8988T (cell line): ENCODE results near the gene TCF23.
"Not testable (repeated sequence)": the region's sequence is repeated elsewhere in the genome, so short reads cannot be mapped to it uniquely, and the experiment has no call there.

ENCODE experiments used
- DNase-seq: peaks from one replicate; pipeline ENCODE4 v3.0.0; 2011

Gene TCF23

DNA sequence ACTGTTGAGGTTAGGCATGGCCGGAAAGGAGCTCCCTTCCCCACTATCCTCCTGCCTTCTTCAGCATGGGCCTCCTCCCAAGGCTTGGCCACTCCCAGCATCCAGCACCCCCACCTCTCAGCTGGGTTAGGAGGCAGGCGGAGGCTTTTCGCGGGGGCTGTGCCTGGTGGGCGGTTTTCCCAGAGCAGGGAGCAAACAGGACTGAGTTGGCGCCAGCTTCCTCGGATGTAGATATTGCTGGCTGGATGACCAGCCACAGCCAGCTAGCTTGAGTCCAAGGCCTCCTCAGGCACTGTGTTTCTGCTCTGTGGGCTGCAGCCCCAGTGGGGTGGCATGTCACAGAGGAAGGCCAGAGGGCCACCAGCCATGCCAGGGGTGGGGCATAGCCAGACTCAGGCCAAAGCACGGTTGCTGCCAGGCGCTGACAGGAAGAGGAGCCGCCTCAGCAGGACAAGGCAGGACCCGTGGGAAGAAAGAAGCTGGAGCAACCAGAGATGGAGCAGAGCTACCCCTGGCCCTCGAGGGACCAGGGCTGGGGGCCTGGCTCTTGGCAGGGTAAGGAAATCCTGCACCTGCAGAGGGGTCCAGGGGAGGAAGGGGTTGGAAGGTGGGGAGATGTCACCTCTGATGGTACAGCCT, at the start of gene TCF23:
Gene TCF23 (plus strand): TSS at position 204 of the 639 bp plus-strand sequence. CDS start 130 bp downstream, at position 334.
- DNase-seq = no peak

DNA sequence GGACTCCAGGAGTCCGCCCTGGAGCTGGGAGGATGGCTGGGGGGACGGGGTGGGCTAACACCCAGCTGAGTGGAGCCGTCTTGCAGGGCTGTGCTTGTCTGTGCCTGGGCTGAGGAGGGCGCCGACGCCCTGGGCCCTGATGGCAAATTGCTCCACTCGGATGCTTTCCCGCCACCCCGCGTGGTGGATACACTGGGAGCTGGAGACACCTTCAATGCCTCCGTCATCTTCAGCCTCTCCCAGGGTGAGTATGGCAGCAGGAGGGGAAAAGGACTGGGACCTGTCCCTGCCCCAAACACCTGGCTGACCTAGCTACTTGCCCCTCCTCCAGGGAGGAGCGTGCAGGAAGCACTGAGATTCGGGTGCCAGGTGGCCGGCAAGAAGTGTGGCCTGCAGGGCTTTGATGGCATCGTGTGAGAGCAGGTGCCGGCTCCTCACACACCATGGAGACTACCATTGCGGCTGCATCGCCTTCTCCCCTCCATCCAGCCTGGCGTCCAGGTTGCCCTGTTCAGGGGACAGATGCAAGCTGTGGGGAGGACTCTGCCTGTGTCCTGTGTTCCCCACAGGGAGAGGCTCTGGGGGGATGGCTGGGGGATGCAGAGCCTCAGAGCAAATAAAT, 49.4 kb upstream of the TCF23 start:
- DNase-seq = no peak

DNA sequence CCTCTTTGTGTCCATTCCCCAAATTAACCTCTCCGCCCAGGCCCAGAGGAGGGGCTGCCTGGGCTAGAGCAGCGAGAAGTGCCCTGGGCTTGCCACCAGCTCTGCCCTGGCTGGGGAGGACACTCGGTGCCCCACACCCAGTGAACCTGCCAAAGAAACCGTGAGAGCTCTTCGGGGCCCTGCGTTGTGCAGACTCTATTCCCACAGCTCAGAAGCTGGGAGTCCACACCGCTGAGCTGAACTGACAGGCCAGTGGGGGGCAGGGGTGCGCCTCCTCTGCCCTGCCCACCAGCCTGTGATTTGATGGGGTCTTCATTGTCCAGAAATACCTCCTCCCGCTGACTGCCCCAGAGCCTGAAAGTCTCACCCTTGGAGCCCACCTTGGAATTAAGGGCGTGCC, 48.8 kb upstream of the TCF23 start:
- DNase-seq = no peak

DNA sequence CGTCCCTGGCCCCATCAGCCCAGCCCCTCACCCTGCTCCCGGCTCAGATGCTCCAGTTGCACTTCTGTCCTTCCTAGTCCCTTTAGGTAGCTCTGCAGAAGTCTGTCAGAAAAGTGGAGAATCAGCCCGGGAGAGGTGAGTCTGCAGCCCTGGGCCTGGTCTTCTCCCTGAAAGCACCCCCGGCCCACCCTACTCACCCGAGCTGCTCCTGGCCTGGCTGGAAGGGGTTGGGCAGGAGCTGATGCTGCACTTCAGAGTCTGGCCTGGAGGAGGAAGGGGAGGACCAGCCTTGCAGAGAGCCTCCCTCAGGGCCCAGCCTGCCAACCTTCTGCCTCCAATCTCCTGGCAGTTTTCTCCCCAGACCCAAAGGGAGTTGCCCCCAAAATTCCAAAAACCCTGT, 46.5 kb upstream of the TCF23 start:
- no peak for DNase-seq

DNA sequence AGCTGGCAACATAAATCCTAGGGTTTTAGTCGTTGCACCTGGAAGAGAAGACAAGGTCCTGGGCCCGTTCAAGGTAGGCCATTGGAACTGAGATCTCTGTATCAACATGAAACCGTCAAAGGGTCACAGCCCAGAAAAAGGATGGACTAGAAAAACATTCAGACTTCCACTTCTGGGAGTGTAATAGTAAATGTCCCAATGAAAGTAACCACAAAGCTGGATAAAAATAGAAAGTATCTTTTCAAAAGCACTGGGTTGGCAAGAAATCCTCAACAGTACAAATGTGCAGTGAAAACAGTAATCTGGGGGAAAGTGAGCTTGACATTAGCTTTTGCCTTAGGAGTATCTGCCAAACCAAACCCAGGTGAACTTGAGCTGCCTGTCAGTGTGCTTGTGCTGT, 42.8 kb upstream of the TCF23 start:
- DNase-seq = no peak

DNA sequence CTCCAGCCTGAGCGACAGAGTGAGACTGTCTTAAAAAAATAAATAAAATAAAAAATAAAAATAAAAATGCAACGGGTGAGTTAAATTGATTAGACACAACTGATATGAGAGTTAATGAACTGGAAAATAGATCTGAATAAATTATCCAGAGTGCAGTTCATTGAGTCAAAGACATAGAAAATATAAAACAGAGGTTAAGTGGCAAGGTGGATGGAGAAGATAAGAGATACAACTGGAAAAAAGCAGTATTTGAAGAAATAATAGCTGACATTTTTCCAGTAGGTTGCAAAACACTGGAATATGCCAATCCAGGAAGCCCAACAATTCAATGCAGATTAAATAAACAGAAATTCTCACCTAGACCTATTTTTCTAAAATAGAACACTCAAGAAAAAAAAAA, 40.6 kb upstream of the TCF23 start:
- no peak for DNase-seq

DNA sequence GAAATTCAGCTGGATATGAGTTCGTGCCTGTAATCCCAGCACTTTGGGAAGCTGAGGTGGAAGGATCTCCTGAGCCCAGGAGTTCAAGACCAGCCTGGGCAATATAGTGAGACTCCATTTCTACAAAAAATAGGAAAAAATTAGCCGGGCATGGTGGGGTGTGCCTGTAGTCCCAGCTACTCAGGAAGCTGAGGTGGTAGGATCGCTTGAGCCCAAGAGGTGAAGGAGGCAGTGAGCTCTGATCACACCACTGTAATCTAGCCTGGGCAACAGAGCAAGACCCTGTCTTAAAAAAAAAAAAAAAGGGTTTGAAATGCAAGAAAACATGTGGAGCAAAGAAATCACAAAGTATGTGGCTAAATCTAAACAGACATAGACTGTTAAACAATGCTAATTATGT, 39.7 kb upstream of the TCF23 start:
- no peak for DNase-seq

DNA sequence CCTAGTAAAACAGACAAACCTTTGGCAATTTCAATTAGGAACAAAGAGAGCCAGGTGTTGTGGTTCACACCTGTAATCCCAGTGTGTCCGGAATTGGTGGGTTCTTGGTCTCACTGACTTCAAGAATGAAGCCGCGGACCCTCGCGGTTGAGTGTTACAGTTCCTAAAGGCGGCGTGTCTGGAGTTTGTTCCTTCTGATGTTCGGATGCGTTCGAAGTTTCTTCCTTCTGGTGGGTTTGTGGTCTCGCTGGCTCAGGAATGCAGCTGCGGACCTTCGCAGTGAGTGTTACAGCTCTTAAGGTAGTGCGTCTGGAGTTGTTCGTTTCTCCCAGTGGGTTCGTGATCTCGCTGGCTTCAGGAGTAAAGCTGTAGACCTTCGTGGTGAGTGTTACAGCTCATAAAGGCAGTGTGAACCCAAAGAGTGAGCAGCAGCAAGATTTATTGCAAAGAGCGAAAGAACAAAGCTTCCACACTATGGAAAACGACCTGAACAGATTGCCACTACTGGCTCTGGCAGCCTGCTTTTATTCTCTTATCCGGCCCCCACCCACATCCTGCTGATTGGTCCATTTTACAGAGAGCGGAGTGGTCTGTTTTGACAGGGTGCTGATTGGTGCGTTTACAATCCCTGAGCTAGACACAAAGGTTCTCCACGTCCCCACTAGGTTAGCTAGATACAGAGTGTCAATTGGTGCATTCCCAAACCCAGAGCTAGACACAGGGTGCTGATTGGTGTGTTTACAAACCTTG, 38.0 kb upstream of the TCF23 start:
- not testable (repeated sequence) for DNase-seq

DNA sequence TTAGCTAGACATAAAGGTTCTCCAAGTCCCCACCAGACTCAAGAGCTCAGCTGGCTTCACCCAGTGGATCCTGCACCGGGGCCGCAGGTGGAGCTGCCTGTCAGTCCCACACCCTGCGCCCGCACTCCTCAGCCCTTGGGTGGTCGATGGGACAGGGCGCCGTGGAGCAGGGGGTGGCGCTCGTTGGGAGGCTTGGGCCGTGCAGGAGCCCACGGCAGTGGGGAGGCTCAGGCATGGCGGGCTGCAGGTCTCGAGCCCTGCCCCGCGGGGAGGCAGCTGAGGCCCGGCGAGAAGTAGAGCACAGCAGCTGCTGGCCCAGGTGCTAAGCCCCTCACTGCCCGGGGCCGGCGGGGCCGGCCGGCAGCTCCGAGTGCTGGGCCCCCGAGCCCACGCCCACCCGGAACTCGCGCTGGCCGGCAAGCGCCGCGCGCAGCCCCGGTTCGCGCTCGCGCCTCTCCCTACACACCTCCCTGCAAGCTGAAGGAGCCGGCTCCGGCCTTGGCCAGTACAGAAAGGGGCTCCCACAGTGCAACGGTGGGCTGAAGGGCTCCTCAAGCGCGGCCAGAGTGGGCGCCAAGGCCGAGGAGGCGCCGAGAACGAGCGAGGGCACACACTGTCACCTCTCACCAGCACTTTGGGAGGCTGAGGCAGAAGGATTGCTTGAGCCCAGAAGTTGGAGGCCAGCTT, 37.3 kb upstream of the TCF23 start:
- not testable (repeated sequence) for DNase-seq

DNA sequence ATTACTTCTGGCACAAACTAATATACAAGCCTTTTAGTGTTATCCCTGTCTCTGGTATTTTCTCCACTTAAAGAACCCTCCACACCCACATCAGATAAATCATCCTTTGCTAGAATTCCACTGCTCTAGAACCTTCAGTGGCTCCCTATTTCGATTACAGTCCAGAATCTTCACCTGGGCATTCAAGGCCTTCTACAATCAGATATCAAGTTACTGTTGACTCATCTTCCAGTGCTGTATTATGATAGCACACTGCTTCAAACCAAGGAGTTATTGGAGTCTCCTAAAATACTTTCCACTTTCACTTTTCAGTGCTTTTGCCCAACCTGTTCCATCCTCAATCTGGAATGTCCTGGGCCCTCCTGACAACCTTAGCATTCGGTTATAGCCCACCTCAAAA, 33.3 kb upstream of the TCF23 start:
- DNase-seq = no peak

DNA sequence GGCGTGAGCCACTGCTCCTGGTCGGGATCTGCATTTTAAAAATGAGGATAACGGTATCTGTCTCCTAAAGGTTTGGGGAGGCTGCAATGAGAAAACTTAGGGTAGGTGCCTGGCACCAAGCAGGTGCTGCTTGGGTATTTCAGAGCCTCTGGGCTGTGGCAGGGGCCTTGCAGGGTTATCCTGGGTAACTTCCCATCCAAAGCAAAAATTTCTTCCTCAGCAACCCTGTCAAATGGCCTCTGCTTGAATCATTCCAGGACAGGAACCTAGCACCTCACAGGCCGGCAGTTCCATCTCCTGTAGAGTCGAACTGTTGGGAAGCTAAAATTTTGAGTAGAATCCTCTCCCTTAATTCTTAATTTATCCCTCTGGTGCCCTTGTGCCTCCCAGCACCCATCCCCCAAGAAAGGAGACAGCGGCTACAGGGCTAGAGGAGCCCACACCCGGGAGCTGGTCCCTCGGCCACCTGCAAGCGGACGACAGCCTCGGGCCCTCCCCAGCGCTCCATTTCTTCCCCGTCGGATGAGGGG, 30.7 kb upstream of the TCF23 start:
- no peak for DNase-seq

DNA sequence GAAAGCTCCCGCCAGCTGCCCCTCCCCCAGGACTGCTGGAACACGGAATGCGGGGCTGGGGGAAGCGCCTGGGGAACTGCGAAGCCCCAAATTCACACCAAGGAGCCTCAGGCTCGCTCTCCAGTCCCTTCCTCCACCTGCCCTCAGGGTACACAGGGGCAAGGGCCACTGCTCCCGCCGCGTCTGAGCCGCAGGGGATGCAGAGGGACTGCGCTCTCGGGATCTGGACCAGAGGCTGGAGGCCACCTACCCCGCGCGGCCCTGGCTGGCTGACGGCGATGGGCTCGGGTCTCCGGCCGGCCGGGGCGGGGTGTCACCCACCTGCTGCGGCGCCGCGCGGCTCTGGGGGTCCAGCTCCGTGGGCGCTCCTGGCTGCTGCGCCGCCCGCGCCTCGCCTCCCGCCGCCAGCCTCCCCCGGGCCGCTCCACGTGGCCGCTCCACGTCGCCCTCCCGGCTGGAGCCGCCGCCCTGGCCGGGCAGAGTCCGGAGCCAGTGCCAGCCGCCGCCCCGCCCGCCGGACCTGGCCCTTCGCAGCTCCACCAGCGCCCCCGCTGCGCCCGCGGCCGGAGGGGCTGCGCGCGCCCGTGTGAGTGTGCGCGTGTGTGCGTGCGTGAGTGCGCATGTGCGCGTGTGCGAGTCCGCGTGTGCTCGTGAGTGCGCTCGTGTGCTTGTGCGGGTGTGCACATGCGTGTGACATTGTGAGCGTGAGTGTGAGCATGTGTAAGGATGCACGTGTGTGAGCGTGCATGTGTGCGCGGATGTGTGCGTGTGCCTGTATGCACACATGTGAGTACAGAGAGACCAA, 30.1 kb upstream of the TCF23 start, which contains the start of gene CGREF1:
Gene CGREF1 (minus strand): TSS at position 604 of the 805 bp plus-strand sequence. CDS start 14,762 bp downstream, outside the sequence.
- DNase-seq = no peak

DNA sequence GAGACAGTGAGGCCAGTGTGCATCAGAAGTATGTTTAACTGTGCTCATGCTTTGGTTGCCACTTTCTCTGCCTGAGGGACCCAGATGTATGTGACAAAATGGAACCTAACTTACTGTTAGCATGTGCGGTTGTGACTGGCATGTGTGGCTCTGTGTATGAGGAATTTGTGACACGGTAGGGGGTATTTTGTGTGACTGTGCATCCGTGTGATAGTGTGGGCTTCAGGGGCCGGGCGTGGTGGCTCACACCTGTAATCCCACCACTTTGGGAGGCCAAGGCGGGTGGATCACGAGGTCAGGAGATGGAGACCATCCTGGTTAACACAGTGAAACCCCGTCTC, 29.5 kb upstream of the TCF23 start:
- not testable (repeated sequence) for DNase-seq

DNA sequence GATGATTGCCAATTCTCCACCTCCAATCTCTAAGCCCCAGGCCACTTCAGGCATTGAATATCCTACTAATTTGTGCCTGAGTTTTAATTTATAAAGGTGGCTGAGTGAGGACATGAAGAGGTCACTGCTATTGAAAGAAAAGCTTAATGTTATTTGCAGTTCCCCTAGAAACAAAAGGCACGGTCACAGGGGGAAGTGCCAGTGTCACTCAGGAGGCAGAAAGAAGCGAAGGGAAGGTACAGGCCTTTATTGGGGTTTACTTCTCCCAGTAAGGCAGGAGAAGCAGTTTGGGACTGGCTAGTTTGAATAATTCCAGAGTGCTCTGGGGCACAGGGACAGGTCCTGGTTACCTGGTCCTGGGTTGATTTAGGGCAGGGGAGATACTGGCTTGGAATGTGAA, 26.9 kb upstream of the TCF23 start:
- no peak for DNase-seq

DNA sequence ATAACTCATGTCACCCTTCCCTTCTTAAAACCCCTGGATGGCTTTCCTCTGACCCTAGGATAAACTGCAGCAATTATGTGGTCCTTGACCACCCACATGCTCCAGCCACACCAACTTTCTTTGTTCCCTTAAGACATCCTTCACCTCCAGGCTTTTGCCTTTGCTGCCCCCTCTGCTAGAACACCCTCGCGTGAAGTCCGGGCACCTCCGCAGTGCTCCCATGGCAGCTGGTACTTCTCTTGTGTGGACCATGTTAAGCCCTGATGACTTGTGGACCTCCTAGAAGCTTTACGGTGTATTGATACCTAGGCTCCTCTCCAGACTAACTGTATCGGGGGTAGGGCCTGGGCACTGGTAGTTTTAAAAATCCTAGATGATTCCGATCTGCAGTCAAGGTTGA, 26.0 kb upstream of the TCF23 start:
- no peak for DNase-seq

DNA sequence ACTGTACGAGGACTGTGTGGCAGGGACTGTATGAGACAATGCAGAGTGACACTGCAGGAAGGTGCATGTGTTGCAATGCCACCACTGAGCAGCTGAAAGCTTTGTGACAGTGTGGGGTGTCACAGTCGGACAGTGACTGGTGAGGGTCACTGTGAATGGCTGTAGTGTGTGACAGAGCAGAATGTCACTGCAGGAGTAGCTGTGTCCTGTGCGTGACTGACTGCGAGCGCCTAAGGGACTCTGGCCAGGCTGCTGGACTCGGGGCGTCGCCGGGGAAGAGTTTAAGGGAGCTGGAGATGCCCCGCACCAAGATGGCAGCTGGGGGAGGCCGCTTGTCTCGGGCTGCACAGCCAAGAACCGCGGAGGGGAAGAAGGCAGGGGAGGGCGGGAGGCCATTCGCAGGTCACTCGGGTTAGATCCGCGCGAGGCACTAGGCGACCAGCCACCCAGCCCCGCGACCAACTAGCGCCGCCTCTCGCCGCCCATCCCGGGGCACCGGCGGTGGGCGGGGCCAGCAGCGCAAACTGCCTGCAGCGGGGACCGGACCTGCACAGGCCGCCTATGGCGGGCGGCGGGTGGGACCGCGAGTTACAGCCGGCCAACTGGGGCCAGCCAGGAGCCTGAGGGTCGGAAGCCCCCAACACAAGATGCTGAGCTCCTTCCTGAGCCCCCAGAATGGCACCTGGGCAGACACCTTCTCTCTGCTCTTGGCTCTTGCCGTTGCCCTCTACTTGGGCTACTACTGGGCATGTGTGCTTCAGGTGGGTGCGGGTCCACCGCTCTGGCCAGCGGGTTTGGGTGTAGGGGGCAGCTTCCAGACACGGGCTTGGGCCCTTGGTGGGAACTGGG, 25.3 kb upstream of the TCF23 start, which contains the start of gene ABHD1:
Gene ABHD1 (plus strand): TSS at position 514 of the 849 bp plus-strand sequence. CDS start 134 bp downstream, at position 648.
- DNase-seq = no peak

DNA sequence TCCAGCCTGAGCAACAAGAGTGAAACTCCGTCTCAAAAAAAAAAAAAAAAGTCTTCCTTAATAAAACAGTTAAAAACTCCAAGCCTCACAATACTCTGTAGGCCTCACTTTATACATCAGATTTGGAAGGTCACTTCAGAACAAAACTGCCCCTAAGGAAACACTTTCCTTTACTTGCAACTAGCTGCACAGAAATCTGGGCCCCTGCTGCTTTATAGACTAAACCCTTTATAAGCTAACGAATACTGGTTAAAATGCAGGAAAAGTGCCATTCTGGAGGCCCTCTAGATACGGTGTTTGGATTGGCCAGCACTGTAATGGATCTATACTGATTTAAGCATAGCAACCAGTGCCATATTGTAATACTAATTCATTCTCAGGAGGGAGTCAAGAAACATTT, 23.7 kb upstream of the TCF23 start:
- no peak for DNase-seq

DNA sequence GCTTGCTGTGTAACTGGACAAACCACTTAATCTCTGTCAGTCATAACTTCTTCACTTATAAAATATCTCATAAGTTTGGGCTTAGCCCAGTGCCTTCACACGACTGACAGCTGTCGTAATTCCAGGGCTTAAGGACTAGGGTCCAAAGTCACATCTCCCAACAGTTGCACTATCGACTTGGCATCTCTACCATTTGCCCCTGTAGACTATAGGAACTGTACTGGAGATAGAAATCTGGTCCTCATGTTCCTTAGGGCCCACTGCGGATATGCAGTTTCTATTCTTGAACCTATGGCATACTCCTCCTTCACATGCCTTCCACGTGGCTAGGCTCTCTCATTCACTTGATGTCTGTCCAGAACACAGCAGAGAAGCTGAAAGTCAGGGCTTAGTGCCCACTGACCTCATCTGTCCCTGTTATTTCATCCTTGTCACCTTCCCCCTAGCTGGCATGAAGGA, 22.5 kb upstream of the TCF23 start:
- DNase-seq = no peak

DNA sequence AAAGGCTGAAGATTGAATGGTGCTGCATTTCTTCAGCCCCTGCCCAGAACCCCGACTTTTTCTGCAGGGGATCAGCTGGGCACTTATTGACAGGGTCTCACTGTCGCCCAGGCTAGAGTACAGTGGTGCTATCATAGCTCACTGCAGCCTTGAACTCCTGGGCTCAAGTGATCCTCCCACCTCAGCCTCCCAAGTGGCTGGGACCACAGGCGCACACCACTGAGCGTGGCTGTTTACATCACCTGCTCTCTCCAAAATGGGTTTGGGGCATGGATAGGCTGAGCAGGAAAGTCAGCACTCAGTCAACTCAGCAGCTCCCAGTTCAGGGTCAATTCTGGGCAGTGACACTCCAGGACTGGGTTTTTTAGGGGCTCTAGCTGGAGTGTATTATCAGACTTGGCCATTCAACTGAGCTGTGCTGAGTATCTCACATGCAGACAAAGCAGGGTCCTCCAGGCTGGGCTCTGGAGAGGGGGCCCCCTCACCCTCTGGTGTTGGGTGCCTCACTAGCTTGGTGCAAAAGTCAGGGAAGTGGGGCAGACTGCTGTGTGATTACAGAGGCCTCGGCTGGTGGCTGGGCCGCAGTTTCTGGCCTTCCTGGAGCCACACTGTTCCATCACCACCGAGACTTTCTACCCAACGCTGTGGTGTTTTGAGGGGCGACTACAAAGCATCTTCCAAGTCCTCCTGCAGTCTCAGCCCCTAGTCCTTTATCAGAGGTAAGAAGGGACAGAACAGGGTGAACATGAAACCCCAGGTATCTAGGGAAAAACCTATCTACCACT, 20.7 kb upstream of the TCF23 start:
- no peak for DNase-seq
